NCI-H446 (cell line): ENCODE data around the gene SIK1.
"Not testable (repeated sequence)": the region's sequence is repeated elsewhere in the genome, so short reads cannot be mapped to it uniquely, and the experiment has no call there.

Experiments used
- DNase-seq, 2 experiments: peaks; one replicate each; lab custom pipeline; 2025; lab: John Stamatoyannopoulos, UW

Gene SIK1

GRCh38 chr21:43439316-43440075 is 12.6 kb upstream of the SIK1 start:
- DNase-seq: not testable (repeated sequence)

GRCh38 chr21:43436272-43436671 is 9.3 kb upstream of the SIK1 start:
- DNase-seq: not testable (repeated sequence)

GRCh38 chr21:43433340-43434136 is 6.6 kb upstream of the SIK1 start:
- DNase-seq: not testable (repeated sequence)

- not testable (repeated sequence) for DNase-seq
Measured at GRCh38 chr21:43430830-43431416, 4.0 kb upstream of the SIK1 start.

- not testable (repeated sequence) for DNase-seq
Measured at GRCh38 chr21:43428964-43429363, 2.0 kb upstream of the SIK1 start.

GRCh38 chr21:43427242-43427559 is 270 bp upstream of the SIK1 start:
- DNase-seq: not testable (repeated sequence)

- not testable (repeated sequence) for DNase-seq
Measured at GRCh38 chr21:43426004-43426403, 927 bp downstream of the SIK1 start.

- DNase-seq: not testable (repeated sequence)
Measured at GRCh38 chr21:43419475-43419874, 7.5 kb downstream of the SIK1 start.

- DNase-seq: not testable (repeated sequence)
Measured at GRCh38 chr21:43414576-43414975, 12.4 kb downstream of the SIK1 start.

- DNase-seq: not testable (repeated sequence)
Measured at GRCh38 chr21:43412020-43412788, 14.7 kb downstream of the SIK1 start.

GRCh38 chr21:43410456-43411068 is 16.4 kb downstream of the SIK1 start:
- DNase-seq: not testable (repeated sequence)

GRCh38 chr21:43407139-43407538 is 19.8 kb downstream of the SIK1 start:
- DNase-seq: not testable (repeated sequence)

GRCh38 chr21:43404450-43404849 is 22.5 kb downstream of the SIK1 start:
- DNase-seq: not testable (repeated sequence)

- DNase-seq: not testable (repeated sequence)
Measured at GRCh38 chr21:43403651-43404430, 23.1 kb downstream of the SIK1 start.

- DNase-seq: not testable (repeated sequence)
Measured at GRCh38 chr21:43401125-43401524, 25.8 kb downstream of the SIK1 start.

- DNase-seq: not testable (repeated sequence)
Measured at GRCh38 chr21:43399595-43400015, 27.3 kb downstream of the SIK1 start.

GRCh38 chr21:43399136-43399535 is 27.8 kb downstream of the SIK1 start:
- not testable (repeated sequence) for DNase-seq

GRCh38 chr21:43398533-43398932 is 28.4 kb downstream of the SIK1 start:
- DNase-seq: not testable (repeated sequence)

GRCh38 chr21:43398000-43398399 is 28.9 kb downstream of the SIK1 start:
- not testable (repeated sequence) for DNase-seq

GRCh38 chr21:43397439-43397808 is 29.5 kb downstream of the SIK1 start:
- DNase-seq: not testable (repeated sequence)
